Measurements from ENCODE around the gene TRMT10B.
"Not testable (repeated sequence)": the region's sequence is repeated elsewhere in the genome, so short reads cannot be mapped to it uniquely, and the experiment has no call there.

TRMT10B gene

DNA sequence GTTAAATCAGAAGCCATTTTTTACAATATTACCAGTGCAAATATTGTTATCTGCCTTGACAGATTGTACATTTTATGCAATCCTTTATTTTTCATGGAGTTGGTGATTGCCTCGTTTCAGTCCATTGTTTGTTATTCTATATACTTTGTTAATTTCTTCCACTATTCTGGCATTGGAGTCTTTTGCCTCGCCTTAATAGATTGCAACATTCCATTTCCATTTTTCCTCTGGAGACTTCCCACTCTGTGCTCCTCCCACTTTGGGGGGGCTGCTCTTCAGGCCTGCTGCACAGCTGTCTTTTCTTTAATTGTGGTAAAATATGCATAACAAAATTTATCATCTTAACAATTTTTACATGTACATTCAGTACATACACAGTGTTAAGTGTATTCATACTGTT lies 42.6 kb downstream of the TRMT10B start:
- H3K4me3 ChIP-seq (ENCODE audit: low read depth, low read length): no peak overlapping the region
- no peak for DNase-seq (ENCODE audit: low read depth)
- TF ChIP-seq, protein P1, sequence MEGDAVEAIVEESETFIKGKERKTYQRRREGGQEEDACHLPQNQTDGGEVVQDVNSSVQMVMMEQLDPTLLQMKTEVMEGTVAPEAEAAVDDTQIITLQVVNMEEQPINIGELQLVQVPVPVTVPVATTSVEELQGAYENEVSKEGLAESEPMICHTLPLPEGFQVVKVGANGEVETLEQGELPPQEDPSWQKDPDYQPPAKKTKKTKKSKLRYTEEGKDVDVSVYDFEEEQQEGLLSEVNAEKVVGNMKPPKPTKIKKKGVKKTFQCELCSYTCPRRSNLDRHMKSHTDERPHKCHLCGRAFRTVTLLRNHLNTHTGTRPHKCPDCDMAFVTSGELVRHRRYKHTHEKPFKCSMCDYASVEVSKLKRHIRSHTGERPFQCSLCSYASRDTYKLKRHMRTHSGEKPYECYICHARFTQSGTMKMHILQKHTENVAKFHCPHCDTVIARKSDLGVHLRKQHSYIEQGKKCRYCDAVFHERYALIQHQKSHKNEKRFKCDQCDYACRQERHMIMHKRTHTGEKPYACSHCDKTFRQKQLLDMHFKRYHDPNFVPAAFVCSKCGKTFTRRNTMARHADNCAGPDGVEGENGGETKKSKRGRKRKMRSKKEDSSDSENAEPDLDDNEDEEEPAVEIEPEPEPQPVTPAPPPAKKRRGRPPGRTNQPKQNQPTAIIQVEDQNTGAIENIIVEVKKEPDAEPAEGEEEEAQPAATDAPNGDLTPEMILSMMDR (IDR thresholded peaks at IDR 0.05; ENCODE audit: insufficient read depth, low read depth, low read length, missing control alignments): no peak

DNA sequence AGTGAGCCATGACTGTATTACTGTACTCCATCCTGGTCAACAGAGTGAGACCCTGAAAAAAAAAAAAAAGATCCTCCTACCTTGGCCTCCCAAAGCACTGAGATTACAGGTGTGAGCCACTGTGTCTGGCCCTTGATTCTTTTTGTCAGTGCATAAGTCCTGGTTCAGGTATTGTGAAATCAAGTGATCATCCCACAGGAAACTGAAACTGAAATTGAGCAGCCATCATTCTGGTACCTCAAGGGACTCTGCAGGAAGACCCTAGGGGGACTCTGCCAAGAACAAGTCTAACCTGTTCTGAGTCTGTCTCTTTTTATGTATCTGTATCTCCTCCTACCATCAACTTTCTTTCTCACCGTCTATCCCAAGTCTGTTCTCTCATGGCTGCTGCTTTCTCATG lies 45.1 kb downstream of the TRMT10B start:
- TF ChIP-seq, protein P1 (IDR thresholded peaks at IDR 0.05; ENCODE audit: insufficient read depth, low read depth, low read length, missing control alignments): no peak
- peak; percentile 42 for DNase-seq (ENCODE audit: low read depth)
- H3K4me3 ChIP-seq (ENCODE audit: low read depth, low read length): no peak overlapping the region

DNA sequence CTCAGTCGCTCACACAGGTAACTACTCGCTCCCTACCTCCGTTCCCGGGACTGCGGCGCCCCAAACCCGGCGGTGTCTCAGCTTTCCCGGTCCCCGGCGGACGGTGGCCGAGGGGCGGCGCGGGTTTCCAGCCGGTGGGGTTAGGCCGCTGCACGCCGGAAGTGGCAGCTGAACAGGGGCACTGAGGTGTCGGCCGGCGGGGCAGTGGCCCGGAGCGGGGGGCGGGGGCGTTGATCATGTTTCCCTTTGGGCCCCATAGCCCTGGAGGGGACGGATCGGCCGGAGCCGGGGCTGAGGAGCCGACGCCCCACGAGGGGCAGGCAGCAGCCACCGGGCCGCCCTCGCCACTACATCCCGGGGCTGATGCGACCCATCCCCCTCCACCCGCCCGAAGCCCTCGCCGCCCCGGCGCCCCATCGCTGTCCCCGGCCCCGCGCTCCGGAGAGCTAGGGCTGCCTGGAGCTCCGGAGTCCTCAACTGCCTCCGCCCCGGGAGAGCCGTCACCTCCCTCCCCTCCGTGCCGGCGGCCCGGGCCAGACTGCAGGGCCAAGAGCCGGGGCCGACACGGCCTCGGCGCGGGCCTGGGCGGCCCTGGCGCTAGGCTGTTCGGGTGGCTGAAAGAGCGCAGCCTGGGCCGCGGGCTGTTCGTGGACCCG lies 47.2 kb downstream of the TRMT10B start, which contains the start of gene DCAF10:
DCAF10 (plus strand) TSS at position 167 of the 656 bp plus-strand sequence; CDS start at position 237, 70 bp downstream.
- peak within 1 kb of the TSS; percentile 99 for H3K4me3 ChIP-seq (ENCODE audit: low read depth, low read length)
- TF ChIP-seq, protein P1 (IDR thresholded peaks at IDR 0.05; ENCODE audit: insufficient read depth, low read depth, low read length, missing control alignments): no peak
- DNase-seq (ENCODE audit: low read depth): peak; percentile 93

DNA sequence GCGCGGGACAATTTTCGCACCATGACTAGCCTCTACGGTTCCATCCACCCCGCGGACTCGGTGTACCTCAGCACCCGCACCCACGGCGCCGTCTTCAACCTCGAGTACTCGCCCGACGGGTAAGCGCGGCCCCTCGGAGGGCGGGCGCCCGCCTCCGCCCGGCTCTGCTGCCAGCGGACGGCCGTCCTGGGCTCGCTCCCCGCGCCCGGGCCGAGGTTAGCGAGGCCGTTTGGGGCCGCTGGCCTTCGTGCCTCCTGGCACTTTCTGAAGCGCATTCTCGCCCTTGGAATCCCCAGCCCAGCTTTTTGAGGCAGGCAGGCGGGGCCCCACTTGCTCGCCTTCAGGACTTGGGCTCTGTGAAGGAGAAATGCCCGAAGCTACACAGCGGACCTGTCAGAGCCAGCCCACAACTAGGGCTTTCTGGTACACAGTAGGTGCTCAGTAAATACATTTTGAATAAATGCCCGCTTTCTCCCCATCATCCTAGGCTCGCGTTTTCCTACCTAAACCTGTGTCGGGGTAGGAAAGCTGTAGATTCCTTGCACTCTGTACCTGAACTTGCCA lies 47.8 kb downstream of the TRMT10B start:
- peak; percentile 42 for DNase-seq (ENCODE audit: low read depth)
- peak overlapping the region; percentile 99 for H3K4me3 ChIP-seq (ENCODE audit: low read depth, low read length)
- TF ChIP-seq, protein P1 (IDR thresholded peaks at IDR 0.05; ENCODE audit: insufficient read depth, low read depth, low read length, missing control alignments): no peak

DNA sequence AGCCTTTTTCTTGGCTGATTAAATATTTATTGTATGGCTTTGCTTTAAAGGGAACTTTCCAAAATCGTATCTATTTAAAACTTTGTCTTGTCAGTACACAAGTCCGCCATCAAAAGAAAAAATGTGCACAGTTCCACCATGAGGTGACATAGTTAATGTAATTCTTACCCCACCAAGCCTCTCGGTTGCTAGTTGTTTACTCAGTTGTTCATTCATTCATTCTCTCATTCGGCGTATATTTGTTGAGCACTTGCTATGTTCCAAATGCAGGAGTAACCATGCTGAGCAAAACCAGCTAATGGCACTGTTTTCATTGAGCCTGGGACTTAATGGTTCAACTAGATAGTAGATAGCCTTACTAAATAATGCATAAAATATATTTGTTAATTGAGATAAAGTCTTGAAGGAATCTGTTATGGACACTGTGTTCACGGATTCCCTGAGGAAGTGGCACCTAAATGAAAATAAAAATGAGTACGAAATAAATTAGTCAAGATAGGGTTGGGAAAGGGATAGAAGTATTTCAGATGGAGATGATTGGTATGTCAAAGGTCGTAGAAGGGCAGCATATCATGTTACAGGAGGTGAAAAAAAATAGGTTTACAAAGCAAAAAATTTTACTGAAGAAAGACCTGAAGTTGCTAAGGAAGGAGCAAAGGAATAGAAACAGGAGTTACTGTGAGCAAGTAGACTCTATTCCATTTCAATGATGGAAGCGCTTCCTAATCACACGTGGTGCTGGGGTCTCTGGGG lies 48.5 kb downstream of the TRMT10B start:
- DNase-seq (ENCODE audit: low read depth): no peak
- TF ChIP-seq, protein P1 (IDR thresholded peaks at IDR 0.05; ENCODE audit: insufficient read depth, low read depth, low read length, missing control alignments): no peak
- H3K4me3 ChIP-seq (ENCODE audit: low read depth, low read length): peak overlapping the region; percentile 99

DNA sequence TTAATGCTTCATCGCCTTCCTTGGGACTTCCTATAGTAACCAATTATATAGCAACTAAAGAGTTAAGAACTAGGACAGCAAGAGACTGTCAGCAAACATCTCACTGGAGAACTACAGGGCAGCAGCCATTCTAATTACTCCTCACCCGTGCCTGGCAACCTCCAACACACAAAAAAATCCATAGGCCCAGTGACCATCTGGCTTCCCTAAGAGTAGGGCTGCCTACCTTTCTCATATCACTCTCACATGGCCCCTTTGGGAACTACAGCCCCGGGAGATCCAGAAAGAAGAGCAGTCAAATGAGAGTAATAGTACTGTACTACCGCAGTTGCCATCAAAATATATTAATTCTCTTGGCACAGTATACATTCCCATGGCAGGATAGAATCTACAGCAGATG lies 52.7 kb downstream of the TRMT10B start:
- H3K4me3 ChIP-seq (ENCODE audit: low read depth, low read length): no peak overlapping the region
- no peak for DNase-seq (ENCODE audit: low read depth)
- TF ChIP-seq, protein P1 (IDR thresholded peaks at IDR 0.05; ENCODE audit: insufficient read depth, low read depth, low read length, missing control alignments): no peak

DNA sequence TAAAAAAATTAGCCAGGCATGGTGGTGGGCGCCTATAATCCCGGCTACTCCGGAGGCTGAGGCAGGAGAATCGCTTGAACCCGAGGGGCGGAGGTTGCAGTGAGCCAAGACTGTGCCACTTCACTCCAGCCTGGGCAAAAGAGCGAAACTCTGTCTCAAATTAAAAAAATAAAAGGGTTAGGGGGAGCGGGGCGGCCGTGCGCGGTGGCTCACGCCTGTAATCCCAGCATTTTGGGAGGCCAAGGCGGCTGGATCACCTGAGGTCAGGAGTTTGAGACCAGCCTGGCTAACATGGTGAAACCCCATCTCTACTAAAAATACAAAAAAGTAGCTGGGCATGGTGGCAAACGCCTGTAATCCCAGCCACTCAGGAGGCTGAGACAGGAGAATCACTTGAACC lies 56.1 kb downstream of the TRMT10B start:
- not testable (repeated sequence) for H3K4me3 ChIP-seq (ENCODE audit: low read depth, low read length); DNase-seq (ENCODE audit: low read depth)

Data from GM12865 (cell line).